Measurements from ENCODE around the gene PCBP1. TPM values are rescaled to one million over a fixed set of nuclear protein-coding genes. Genes with fewer than 3 reads are reported as not detected.
"Not testable (repeated sequence)": the region's sequence is repeated elsewhere in the genome, so short reads cannot be mapped to it uniquely, and the experiment has no call there.

Gene PCBP1
- total RNA-seq, 2 donors from 2014 or later: 263 to 293 TPM

DNA sequence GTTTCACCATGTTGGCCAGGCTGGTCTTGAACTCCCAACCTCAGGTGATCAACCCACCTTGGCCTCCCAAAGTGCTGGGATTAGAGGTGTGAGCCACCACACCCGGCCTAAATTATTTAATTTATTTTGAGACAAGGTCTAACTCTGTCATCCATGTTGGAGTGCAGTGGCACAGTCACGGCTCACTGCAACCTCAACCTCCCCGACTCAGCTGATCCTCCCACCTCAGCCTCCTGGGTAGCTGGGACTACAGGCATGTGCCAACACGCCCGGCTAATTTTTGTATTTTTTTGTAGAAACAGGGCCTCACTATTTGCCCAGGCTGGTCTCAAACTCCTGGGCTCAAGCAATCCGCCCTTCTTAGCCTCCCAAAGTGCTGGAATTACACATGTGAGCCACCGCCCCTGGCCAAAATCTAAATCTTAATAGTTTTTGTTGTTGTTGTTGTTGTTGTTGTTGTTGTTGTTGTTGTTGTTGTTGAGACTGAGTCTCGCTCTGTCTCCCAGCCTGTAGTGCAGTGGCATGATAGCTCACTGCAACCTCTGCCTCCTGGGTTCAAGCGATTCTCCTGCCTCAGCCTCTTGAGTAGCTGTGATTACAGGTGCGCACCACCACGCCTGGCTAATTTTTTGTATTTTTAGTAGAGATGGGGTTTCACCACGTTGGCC lies 5.4 kb downstream of the PCBP1 start:
- DNase-seq; intact Hi-C loops (cut with DNase I, micrococcal nuclease); ATAC-seq: not testable (repeated sequence)

DNA sequence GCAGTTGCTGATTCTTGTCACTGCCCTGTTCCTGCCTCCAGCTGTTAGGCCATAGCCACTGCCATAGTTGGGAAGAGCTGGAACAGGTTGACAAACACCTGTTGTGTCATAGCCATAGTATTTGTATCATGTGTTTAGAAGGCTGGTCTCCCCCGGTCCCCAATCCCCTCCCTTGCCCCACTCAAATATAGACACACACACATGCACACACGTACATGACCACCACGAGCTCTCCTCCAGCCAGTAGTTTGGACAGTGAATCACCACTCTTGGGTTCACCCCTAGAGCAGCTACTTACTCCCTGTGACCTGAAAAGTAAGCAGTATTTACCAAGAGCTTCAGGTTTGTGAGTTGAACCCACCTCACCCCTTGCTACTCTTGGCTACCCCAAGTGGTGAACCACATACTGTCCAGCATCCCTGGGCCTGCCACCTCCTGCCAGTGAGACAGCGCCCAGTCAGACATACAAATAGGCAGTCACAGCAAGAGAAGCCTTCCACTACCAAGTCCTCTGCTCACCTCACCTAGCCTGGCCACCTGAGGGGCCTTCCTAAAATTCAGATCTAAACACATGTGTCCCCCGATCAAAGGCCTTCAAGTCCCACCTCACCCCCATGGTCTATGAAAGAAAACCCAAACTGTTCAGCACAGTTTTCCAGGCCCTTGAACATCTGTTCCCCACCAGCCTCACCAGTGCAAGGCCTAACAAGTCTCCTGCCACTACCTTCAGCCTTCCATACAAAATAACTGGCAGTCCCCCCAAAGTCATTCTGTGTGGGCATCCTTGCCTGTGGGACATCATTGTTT lies 7.1 kb downstream of the PCBP1 start:
- ATAC-seq (no peak), DNase-seq (no peak)
- intact Hi-C loops (cut with DNase I, micrococcal nuclease): no loop called here

DNA sequence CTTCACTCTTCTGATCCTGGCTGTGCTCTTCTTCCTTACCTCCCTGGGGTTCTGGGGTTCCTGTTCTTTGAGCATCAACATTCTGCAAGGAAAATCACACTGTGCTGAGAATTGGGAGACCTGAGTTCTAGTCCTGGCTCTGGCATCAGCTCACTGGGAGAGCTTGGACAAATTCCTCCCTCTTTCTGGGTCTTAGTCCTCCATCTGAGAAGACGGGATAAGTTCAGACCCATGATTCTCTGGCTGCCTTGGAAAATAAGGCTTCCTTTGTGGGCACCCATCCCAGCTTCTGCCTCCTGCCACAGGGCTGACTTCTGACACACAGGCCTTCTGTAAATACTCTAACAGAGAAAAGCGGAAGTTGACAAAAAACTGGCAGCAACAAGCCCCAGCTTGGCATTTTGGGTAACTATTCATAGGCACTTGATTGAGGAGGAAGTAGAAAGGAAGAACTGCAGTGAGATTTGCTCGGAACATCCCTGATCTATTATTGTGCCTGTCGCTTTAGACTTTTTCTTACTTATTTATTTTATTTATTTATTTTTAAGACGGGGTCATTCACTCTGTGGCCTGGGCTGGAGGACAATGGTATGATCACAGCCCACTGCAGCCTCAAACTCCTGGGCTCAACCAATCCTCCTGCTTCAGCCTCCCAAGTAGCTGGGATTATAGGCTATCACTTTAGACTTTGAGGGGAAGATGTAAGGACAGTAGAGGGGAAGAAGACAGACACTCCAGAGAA lies 7.9 kb downstream of the PCBP1 start:
- intact Hi-C loops (cut with DNase I, micrococcal nuclease): no loop called here
- DNase-seq: peak; percentile 53 to 66
- peak; percentile 86 for ATAC-seq

DNA sequence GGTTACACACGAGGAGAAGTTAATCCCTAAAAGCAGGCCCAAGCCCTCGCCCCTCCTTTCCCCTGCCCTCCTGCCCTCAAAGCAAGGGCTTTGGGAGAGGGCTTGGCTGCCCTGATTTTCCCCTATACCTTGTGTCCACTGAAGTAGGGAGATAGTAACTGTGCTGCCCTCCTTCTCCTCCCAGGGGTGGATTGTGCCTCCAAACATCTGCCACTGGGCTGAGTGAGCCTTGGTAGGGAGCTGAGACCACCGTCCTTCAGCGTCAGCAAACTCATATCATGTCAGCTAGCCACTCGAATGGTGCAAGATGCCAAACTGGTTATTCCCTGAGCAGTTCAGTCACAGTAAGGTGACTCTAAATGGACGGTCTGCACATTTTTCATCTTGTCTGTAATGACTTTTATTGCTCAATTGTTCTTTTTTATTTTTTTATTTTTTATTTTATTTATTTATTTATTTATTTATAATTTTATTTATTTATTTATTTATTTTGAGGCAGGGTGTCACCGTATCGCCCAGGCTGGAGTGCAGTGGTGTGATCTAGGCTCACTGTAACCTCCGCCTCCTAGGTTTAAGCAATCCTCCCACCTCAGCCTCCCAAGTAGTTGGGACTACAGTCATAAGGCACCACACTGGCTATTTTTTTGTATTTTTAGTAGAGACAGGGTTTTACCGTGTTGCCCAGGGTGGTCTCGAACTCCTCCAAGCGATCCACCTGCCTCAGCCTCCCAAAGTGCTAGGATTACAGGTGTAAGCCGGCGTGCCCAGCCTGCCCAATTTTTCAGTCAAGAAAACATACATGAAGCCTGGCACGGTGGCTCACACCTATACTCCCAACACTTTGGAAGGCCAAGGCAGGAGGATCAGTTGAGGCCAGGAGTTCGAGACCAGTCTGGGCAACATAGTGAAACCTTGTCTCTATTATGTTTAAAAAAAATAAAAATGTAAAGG lies 8.7 kb downstream of the PCBP1 start:
- intact Hi-C loops (cut with DNase I, micrococcal nuclease): no loop called here

DNA sequence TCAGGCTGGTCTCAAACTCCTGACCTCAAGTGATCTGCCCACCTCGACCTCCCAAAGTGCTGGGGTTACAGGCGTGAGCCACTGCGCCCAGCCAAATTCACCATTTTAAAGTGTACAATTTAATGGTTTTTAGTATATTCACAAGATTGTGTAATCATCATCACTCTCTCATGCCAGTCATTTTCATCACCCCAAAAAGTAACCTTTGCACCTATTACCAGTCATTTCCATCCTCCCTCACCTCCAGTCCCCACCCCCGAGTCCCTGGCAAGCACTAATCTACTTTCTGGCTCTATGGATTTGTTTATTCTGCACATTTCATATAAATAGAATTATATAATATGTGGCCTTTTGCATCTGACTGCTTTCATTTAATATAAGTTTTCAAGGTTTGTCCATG lies 10.8 kb downstream of the PCBP1 start:
- intact Hi-C loops (cut with DNase I, micrococcal nuclease): no loop called here
- DNase-seq (no peak), ATAC-seq (peak; percentile 44)

More for the DNA sequence above, 8.7 kb downstream of the PCBP1 start:
- DNase-seq (no peak), ATAC-seq (peak; percentile 4)

DNA sequence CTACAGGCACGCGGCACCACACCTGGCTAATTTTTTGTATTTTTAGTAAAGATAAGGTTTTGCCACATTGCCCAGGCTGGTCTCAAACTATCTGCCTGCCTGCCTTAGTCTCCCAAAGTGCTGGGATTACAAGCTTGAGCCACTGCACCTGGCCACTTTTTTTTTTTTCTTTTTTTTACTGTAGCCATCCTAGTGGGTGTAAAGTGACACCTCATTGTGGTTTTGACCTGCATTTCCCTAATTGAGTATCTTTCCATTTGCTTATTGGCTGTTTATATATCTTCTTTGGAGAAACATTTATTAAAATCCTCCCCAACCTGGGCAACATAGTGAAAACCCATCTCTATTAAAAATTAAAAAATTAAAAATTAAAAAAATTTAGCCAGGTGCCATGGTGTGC lies 12.0 kb downstream of the PCBP1 start:
- intact Hi-C loops (cut with DNase I, micrococcal nuclease): no loop called here
- ATAC-seq: no peak
- DNase-seq: no peak

DNA sequence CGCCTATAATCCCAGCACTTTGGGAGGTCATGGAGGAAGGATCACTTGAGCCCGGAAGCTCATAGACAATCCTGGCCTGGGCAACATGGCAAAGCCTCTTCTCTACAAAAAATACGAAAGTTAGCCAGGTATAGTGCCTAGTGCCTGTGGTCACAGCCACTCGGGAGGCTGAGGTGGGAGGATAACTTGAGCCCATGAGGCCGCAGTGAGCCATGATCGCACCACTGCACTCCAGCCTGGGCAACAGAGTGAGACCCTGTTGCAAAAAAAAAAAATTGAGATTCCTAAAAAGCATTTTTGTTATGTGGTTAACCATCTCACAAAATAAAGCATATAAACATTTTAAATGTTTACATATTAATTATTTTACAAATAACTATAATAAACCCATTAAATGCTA lies 13.9 kb downstream of the PCBP1 start:
- ATAC-seq: no peak
- intact Hi-C loops (cut with DNase I, micrococcal nuclease): no loop called here
- no peak for DNase-seq

DNA sequence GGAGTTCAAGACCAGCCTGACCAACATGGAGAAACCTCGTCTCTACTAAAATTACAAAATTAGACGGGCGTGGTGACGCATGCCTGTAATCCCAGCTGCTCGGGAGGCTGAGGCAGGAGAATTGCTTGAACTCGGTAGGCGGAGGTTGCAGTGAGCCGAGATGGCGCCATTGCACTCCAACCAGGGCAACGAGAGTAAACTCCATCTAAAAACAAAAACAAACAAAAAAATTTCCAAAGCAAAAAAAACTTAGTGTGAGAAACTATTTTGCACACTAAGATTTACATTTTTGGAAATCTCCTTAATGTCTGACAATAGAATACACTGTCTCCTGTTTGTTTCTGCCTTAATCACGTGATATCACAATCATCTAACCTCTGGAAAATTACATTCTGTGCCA lies 14.4 kb downstream of the PCBP1 start:
- intact Hi-C loops (cut with DNase I, micrococcal nuclease); DNase-seq; ATAC-seq: not testable (repeated sequence)

DNA sequence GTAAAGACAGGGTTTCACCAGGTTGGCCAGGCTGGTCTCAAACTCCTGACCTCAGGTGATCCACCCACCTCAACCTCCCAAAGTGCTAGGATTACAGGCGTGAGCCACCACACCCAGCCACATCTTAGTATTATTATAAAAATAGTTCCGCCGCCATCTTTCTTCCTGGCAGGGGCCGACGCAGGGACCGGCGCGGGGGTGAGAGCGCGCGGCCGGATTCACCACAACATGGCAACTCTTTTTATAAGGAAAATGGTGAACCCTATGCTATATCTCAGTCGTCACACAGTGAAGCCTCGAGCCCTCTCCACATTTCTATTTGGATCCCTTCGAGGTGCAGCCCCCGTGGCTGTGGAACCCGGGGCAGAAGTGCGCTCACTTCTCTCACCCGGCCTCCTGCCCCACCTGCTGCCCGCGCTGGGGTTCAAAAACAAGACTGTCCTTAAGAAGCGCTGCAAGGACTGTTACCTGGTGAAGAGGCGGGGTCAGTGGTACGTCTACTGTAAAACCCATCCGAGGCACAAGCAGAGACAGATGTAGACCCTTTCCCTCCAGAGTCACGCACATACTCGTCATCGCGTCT lies 15.1 kb downstream of the PCBP1 start:
- intact Hi-C loops (cut with DNase I, micrococcal nuclease); ATAC-seq: not testable (repeated sequence)
- DNase-seq: peak in 1 of 2 donors; percentile 10

DNA sequence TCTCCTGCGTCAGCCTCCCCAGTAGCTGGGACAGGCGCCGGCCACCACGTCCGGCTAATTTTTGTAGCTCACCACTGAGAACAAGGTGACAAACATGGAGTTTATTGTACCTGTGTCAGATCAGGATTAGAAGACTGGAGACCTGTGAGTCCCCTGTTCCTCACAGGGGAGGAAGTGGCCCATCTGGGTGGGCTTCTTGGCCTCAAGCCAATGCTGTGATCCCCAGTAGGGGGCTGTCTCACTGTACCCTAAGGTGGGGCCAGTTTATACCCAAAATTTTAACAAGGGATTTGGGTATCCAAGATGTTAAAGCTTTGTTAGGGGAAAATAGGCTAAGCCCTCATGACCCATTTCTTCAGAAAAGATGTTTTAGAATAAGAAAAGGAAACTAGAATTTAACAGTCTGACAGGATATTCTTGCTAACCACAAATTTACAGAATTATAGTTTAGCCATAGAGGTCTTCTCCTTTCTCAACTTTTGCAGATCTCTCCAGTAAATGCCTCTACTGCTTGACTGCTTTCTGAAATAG lies 16.3 kb downstream of the PCBP1 start:
- peak in 1 of 2 donors; percentile 11 for DNase-seq
- intact Hi-C loops (cut with DNase I, micrococcal nuclease): no loop called here
- ATAC-seq: no peak

DNA sequence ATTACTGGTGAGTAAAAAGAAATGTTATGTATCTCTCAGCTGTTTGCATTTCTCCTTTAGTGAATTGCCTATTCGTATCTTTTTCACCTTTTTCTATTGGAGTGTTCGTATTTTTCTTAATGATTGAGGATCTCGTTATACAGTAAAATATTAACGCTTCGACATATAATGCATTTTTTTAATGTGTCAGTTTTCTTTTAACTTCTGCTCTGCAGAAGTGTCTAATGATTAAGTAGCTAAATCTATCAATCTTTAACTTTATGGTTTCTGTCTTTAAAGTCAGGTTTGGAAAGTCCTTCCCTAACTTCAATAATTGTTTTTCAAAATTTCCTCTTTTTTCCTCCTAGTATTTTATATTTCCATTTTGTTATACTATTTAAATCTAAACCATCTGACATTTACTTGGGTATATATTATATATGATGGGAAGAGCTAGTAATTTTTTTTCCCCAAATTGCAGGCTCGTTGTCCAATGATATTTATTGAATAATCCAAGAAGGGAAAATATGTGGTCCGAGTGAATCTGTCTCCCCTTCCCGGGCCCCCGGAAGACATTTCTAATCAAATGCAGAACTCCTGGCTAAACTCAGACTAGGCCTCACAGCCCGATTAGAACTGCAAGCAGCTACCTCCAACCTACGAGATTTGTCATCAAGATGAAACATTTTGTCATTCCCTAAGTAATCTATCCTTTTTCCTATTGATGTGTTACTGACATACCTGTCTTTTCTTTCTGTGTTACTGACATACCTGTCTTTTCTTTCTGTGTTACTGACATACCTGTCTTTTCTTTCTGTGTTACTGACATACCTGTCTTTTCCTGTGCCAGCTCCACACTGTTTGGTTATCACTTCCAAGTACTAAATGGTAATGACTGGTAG lies 17.2 kb downstream of the PCBP1 start:
- peak; percentile 31 to 39 for DNase-seq
- no peak for ATAC-seq
- intact Hi-C loops (cut with DNase I, micrococcal nuclease): no loop called here

DNA sequence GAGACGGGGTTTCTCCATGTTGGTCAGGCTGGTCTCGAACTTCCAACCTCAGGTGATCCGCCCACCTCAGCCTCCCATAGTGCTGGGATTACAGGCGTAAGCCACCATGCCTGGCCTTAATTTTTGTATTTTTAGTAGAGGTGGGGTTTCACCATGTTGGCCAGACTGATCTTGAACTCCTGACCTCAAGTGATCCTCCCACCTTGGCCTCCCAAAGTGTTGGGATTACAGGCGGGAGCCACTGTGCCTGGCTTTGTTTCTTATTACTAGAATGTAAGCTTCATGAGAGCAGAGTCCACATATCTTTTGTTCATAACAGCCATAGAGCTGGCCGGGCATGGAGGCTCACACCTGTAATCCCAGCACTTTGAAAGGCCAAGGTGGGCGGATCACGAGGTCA lies 18.9 kb downstream of the PCBP1 start:
- peak in 1 of 2 donors; percentile 17 for DNase-seq
- intact Hi-C loops (cut with DNase I, micrococcal nuclease); ATAC-seq: not testable (repeated sequence)

DNA sequence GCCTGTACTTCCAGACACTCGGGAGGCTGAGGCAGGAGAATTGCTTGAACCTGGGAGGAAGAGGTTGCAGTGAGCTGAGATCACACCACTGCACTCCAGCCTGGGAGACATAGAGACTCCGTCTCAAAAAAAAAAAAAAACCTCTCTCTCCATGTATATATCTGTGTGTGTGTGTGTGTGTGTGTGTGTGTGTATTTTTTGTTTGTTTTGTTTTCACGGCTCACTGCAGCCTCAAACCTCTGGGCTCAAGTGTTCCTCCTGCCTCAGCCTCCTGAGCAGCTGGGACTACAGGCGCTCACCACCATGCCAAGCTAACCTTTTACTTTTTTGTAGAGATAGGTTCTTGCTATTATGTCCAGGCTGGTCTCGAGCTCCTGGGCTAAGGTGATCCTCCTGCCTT lies 23.1 kb downstream of the PCBP1 start:
- ATAC-seq; intact Hi-C loops (cut with DNase I, micrococcal nuclease): not testable (repeated sequence)

DNA sequence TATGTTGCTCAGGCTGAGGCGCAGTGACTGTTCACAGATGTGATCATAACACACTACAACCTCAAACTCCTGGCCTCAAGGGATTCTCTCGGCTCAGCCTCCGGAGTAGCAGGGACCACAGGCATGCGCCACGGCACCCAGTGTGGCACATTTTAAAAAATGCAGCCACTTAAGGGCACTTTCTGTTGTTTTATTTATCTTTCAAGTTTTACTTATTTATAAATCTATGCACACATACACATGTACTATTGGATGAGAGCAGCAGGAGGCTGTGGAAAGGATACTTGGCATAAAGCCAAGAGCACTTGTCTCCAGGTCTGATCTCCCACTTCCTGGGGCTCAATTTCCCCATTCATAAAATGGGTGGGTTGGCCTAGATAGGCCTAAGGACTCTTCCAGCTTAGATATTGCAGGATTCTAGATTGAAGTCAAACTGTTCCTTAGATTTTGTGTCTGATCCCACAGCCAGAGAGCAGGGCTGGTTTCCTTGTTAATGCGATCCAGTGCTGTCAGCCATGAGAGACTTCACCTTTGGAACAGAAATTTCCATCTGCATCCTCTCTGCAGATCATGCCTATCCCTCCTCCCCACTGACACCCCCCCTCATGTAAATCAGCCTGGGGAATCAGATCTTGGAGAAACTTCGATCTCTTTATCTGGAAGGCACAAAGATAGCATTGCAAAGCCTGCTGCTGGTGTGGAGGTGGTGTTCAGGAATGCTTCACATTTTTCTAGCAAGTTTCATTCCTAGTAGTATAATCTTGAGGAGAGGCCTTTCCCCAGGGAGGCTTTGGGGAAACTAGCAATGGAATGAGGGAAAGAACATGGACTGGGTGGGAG lies 24.7 kb downstream of the PCBP1 start:
- intact Hi-C loops (cut with DNase I, micrococcal nuclease): no loop called here
- ATAC-seq (no peak), DNase-seq (peak in 1 of 2 donors; percentile 12)

More for the DNA sequence above, 23.1 kb downstream of the PCBP1 start:
- DNase-seq: peak in 1 of 2 donors; percentile 12

DNA sequence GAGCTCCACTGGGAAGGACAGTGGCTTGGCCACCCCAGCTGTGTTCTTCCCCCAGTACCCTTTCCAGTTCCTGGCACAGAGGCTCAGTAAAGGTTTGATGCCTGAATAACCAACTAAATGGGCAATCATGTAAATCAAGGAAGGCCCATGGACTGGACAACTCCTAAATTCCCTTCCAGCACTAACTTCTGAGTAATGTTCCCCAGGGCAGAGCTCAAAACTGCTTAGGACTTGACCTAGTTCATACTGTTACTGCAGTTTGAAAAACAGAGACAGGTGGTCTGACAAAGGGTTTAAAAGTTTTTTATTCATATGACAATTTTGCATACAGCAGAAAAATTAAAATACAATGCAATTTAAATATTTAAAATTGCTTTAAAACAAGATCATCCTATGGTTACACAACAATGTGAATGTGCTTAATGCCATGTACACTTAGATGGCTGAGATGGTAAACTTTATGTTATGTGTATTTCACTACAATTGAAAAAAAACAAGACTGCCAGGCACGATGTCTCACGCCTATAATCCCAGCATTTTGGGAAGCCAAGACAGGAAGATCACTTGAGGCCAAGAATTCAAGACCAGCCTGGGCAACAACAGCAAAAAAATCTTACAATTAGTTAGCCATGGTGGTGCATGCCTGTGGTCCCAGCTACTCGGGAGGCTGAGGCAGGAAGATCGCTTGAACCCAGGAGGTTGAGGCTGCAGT lies 26.2 kb downstream of the PCBP1 start:
- intact Hi-C loops (cut with DNase I, micrococcal nuclease): no loop called here
- DNase-seq (no peak), ATAC-seq (no peak)

Data from left colon (tissue), 2 donors.